GM18870 (cell line): ENCODE data around the gene RC3H2.
"Not testable (repeated sequence)": the region's sequence is repeated elsewhere in the genome, so short reads cannot be mapped to it uniquely, and the experiment has no call there.

Experiments used
- ATAC-seq: cut with Tn5 transposase; IDR thresholded peaks from one replicate; pipeline ENCODE4 v1.9.1; 2021; ENCODE audit warnings: moderate library complexity; ENCODE audit not compliant: unreplicated experiment

The RC3H2 gene

GRCh38 chr9:122929796-122930354, 24.7 kb upstream of the RC3H2 start:
- no peak for ATAC-seq

- no peak for ATAC-seq
These were observed 18.8 kb upstream of the RC3H2 start for GRCh38 chr9:122923947-122924346.

DNA sequence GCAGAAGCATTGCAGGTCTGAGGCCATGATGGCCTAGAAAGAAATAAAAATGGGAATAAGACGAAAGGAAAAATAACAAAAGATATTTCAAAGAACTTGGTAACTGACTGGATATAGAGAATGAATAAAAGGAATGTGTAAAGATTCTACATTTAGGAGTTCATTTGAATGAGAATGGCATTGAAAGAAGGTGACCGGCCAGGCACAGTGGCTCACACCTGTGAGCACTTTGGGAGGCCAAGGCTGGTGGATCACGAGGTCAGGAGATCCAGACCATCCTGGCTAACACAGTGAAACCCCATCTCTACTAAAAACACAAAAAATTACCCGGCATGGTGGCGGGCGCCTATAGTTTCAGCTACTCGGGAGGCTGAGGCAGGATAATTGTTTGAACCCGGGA, 17.6 kb upstream of the RC3H2 start:
- no peak for ATAC-seq

GRCh38 chr9:122918310-122918709, 13.2 kb upstream of the RC3H2 start:
- no peak for ATAC-seq

GRCh38 chr9:122912964-122913673, 8.0 kb upstream of the RC3H2 start, which contains the start of gene ZBTB6:
TSS of gene ZBTB6 (minus strand) at chr9:122913323. CDS start at chr9:122912072, 1,251 bp downstream.
- peak; percentile 91 for ATAC-seq

- no peak for ATAC-seq
These were observed 7.5 kb upstream of the RC3H2 start for GRCh38 chr9:122912671-122912963.

GRCh38 chr9:122906122-122906521, 963 bp upstream of the RC3H2 start:
- not testable (repeated sequence) for ATAC-seq

DNA sequence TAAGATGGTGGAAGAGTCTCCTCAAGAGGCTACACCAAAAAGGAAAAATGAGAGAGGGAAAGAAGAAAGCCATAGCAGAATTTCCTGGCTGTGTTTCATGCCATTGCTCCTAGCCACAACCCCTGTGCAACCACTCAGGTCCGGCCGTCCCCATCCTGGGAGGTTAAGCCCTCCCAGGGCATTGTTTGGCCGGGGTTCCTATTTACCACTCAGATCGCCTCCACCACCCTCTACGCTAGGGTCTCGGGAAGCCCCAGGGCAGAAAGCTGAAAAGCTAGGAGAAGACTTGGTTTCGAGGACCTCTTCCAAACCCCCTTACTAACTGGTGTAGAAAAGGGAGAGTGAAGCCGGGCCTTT, 715 bp downstream of the RC3H2 start:
- peak; percentile 9 for ATAC-seq

DNA sequence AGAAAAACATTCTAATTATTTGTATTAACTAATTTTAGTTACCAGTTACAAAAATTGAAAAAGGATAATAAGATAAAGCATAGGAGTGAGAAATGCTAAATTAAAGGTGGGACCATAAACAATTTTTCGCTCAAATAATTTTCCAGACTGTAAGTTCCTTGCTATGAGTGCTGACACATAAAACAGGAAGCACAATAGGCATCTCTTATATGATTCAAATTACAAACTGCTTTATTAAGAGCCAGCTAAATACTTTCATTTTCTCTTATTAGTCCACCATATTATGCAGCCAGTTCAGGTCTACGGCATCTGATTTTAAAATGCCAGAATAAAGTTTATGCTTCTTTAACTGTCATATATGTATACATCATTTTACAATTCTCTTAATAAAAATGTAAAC, 4.4 kb downstream of the RC3H2 start:
- ATAC-seq: no peak

- no peak for ATAC-seq
These were observed 7.2 kb downstream of the RC3H2 start for GRCh38 chr9:122897969-122898368.

DNA sequence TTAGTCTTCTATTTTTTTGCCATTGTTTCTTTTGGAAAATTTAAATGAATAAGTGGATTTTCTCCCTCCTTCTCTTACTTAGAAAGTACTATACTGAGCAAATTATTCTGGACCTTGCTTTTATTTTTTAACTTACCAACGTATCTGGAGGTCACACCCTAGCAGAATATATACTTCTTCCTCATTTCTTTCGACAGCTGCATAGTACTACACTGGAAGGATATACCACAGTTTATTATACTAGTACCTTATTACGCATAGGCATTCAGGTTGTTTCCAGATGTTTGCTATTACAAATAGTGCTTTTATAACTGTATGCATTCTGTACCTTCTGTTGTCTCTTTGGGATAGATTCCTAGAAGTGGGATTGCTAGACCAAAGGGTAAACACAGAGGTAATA, 16.7 kb downstream of the RC3H2 start:
- no peak for ATAC-seq

DNA sequence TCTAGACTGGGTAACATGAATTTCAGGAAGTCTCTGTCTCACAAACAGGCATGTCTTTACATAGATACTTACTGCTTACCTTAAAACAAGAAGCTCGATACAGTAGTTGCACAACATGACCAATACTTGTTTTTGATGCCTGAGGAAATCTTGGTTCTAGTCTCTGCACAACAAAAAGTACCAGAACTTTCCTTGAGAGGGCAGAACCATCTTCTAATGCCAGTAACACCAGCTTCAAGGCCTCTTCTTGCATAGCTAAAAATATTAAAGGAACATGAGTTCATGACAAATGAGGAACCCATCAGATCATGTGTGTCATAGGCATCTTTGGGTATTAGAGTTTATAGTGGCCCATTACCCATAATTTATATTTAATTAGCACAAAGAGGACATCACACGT, 22.0 kb downstream of the RC3H2 start:
- no peak for ATAC-seq

GRCh38 chr9:122879443-122879842, 25.7 kb downstream of the RC3H2 start:
- ATAC-seq: no peak

DNA sequence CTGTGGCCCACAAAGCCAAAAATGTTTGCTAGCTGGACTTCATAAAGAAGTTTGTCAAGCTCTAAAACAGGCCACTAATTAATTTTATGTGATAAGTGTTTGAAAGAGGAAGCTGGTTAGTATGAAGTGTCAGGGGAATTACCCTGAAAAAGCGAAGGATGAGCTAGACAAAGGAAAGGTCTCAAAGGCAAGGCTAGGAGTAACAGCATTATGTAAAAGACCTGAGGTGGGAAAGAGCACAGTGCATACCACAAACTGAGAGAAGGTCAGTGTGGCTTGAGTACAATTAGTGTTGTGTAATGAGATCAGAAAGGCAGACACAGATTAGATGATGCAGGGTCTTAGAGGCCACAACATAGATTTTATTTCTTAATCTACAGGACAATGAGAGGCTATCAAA, 29.6 kb downstream of the RC3H2 start:
- no peak for ATAC-seq

DNA sequence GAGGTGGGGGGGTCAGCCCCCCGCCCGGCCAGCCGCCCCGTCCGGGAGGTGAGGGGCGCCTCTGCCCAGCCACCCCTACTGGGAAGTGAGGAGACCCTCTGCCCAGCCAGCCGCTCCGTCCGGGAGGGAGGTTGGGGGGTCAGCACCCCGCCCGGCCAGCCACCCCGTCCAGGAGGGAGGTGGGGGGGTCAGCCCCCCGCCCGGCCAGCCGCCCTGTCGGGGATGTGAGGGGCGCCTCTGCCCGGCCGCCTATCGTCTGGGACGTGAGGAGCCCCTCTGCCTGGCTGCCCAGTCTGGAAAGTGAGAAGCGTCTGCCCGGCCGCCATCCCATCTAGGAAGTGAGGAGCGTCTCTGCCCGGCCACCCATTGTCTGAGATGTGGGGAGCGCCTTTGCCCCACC, 37.9 kb downstream of the RC3H2 start:
- not testable (repeated sequence) for ATAC-seq

DNA sequence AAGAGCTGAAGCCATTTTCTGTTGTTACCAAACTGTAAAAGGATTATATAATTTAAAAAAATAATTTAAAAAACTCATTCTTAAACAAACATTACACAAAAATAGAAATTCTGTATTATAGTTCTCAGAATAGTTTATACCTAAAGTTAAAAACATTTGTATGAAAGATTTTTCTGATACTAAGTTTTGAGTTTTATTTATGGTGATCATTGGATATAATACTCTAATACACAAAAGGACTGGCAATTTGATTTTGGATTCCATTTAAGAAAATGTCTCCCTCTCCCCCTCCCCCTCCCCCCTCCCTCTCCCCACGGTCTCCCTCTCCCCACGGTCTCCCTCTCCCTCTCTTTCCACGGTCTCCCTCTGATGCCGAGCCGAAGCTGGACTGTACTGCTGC, 39.1 kb downstream of the RC3H2 start:
- no peak for ATAC-seq

GRCh38 chr9:122865300-122865699, 39.9 kb downstream of the RC3H2 start:
- no peak for ATAC-seq

DNA sequence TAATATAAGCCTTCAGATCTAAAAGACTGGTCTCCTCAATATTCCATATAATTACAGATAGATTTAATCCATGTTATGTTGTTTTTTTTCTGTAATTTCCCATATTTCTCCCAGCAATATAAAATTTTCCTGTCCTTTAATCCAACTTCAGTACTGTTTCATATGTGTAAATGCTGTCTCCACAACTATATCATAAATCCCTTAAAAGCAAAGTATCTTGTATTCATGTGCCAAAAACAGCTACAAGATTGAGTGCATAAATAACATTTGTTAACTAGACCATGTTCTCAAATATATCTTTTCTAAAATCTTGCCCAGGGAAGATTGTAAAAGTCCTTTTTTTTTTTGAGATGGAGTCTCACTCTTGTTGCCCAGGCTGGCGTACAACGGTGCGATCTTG, 41.8 kb downstream of the RC3H2 start:
- ATAC-seq: no peak

DNA sequence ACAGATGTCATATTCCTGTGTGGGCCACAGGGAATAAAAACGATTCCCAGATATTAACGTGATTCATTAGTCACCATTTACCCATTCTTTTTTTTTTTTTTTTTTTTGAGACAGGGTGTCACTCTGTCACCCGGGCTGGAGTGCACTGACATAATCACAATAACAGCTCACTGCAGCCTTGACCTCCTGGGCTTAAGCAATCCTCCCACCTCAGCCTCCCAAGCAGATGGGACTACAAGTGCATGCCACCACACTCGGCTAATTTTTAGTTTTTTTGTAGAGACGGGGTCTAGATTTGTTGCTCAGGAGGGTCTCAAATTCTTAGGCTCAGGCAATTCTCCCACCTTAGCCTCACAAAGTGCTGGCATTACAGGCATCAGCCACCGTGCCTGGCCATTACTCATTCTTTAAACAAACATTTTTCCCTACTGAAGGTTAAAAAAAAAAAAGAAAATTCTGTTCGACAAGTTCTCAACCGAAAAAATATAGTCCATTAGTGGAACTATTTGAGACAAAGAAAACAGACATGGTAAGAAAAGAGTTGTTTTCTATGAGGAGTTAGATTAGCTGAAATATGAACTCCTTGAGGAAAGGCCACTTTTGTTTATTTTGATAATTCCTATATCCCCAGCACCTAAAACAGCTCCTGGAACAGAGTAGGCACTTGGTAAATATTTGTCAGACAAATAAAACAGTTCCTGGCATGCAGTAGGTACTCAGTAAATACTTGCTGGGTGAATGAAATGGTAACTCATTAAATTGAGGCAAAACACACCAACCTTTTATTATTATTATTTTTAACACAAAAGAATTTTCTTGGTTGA, 44.6 kb downstream of the RC3H2 start:
- no peak for ATAC-seq

DNA sequence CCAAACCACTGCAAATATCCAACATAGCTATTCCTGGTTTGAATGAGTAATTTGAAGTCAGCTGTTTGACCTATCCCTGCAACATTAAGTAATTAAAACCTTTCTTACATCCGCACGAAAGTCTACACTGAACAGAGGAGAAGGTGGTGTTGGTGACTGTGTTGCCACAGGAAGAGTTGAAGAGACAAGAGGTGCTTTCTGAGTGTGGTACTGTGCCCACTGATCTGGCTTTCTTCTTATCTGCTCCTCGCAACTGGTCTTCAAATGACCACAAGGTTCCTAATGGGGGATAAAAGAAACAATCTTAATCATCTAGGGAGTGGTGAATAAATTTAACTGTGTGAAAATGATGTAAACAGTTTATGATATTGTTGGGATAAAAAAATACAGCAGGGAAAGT, 47.3 kb downstream of the RC3H2 start:
- no peak for ATAC-seq

- not testable (repeated sequence) for ATAC-seq
These were observed 52.9 kb downstream of the RC3H2 start for GRCh38 chr9:122852085-122852786.
